Erythroblast (primary cell): ENCODE measurements around the gene NDUFAF5.

Source experiments
- GATA1 ChIP-seq: IDR thresholded peaks from 2 replicates; pipeline ENCODE4 v1.6.1; 2011; ENCODE audit warnings: low read depth, mild to moderate bottlenecking, control low read depth, low read length, moderate library complexity
- POLR2A ChIP-seq: IDR thresholded peaks from 2 replicates; pipeline ENCODE4 v1.6.1; 2011; ENCODE audit warnings: mild to moderate bottlenecking, low read length

- TF ChIP-seq POLR2A (no peak), GATA1 (no peak)
These were observed 14.7 kb upstream of the NDUFAF5 start for GRCh38 chr20:13770141-13770540.
